ENCODE measurements around the gene SLC13A4.

- TF ChIP-seq, protein P1, sequence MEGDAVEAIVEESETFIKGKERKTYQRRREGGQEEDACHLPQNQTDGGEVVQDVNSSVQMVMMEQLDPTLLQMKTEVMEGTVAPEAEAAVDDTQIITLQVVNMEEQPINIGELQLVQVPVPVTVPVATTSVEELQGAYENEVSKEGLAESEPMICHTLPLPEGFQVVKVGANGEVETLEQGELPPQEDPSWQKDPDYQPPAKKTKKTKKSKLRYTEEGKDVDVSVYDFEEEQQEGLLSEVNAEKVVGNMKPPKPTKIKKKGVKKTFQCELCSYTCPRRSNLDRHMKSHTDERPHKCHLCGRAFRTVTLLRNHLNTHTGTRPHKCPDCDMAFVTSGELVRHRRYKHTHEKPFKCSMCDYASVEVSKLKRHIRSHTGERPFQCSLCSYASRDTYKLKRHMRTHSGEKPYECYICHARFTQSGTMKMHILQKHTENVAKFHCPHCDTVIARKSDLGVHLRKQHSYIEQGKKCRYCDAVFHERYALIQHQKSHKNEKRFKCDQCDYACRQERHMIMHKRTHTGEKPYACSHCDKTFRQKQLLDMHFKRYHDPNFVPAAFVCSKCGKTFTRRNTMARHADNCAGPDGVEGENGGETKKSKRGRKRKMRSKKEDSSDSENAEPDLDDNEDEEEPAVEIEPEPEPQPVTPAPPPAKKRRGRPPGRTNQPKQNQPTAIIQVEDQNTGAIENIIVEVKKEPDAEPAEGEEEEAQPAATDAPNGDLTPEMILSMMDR (conservative IDR thresholded peaks at IDR 0.05 in 1 of 2, IDR thresholded peaks at IDR 0.05 in 1 of 2; ENCODE audit: extremely low read depth in 1 of 2, insufficient read depth in 1 of 2, low read depth in 1 of 2, low read length in 2 of 2): no peak
- TF ChIP-seq EZH2 (IDR thresholded peaks at IDR 0.05; ENCODE audit: borderline replicate concordance, low read length): no peak
These were observed 25.8 kb upstream of the SLC13A4 start for GRCh38 chr7:135753616-135754413.
